HG03469 (cell line): Measurements from ENCODE around the gene GBP1.
"Not testable (repeated sequence)": the region's sequence is repeated elsewhere in the genome, so short reads cannot be mapped to it uniquely, and the experiment has no call there.

Experiments used
- ATAC-seq: cut with Tn5 transposase; IDR thresholded peaks from one replicate; pipeline ENCODE4 v1.9.1; 2021; ENCODE audit warnings: mild to moderate bottlenecking, moderate library complexity, moderate number of reproducible peaks; ENCODE audit not compliant: unreplicated experiment

GBP1 gene

DNA sequence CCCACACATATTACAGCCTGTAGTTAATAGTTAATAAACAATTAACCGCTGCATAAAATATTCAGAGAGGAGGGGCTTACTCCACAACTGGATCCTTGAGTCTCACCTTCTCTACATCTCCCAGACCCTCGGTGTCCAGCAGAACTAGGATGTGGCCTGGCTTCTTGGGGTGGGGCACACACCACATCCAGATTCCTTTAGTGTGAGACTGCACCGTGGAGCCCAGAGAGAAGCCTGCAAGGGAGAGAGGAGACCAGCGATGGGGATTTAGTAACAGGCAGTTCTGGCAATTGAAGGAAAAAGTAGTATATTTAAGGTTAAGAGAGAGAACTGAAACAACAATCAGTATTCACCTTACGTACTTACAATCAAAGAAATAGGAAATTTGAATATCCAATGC is 4.9 kb downstream of the GBP1 start:
- ATAC-seq: no peak

- ATAC-seq: no peak
These were observed 13.1 kb downstream of the GBP1 start for GRCh38 chr1:89051955-89052312.

GRCh38 chr1:89051300-89051954 is 13.6 kb downstream of the GBP1 start:
- ATAC-seq: no peak

GRCh38 chr1:89050649-89051033 is 14.4 kb downstream of the GBP1 start:
- ATAC-seq: no peak

DNA sequence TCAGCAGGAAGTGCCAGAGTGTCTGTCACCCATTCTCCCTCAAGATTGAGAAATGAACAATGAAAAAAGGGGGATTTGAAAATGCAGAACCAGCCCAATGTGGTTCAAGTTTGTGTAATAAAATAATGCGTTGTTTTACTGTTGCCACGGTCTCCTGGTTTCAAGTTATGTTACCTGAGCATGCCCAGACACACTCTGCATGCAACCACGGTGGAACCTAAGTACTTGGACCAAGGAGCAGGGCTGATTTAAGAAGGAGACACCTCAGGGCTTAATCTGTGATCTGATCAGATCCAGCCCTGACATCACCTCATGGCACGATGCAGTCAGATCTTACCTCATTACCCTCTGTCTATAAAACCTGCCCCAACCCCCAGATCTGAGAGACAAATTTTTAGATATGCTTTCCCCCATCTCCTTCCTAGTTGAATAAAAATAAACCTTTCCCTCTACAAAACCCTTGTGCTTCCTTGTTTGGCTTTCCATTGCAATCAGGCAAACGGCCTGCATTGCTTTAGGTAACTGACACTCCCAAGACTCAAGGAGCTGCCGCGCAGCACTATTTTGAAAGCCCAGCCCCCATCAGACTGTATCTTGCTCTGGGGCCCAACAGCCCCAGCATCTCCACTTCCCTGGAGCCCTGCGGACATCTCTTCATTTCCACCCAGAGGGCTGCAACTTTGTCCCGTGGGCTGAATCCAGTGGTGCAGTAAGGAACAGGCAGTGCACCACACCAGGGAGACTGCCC is 14.9 kb downstream of the GBP1 start:
- not testable (repeated sequence) for ATAC-seq

DNA sequence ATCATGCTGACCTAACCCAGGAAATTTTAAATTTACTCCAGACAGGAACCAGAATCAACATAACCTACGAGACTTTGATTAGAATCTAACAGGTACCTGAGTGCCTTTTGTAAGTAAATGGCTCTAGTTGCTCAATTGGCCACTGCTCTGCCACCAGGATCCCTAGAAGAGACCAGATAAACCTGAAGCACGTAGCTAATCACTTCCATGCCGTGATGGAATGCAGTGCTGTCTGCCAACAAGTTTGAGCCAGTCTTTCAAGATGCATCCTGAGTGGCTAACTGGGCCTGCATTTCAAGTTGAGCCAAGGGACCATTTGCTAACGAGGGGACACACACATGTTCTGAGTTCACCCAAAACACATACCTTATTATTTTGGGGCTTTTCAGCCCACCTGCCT is 15.8 kb downstream of the GBP1 start:
- ATAC-seq: not testable (repeated sequence)

- ATAC-seq: no peak
These were observed 17.3 kb downstream of the GBP1 start for GRCh38 chr1:89047734-89048133.

GRCh38 chr1:89046318-89047183 is 18.5 kb downstream of the GBP1 start:
- not testable (repeated sequence) for ATAC-seq

GRCh38 chr1:89044970-89045721 is 19.9 kb downstream of the GBP1 start:
- no peak for ATAC-seq

- no peak for ATAC-seq
These were observed 21.1 kb downstream of the GBP1 start for GRCh38 chr1:89043940-89044339.

- no peak for ATAC-seq
These were observed 22.5 kb downstream of the GBP1 start for GRCh38 chr1:89042491-89042890.

DNA sequence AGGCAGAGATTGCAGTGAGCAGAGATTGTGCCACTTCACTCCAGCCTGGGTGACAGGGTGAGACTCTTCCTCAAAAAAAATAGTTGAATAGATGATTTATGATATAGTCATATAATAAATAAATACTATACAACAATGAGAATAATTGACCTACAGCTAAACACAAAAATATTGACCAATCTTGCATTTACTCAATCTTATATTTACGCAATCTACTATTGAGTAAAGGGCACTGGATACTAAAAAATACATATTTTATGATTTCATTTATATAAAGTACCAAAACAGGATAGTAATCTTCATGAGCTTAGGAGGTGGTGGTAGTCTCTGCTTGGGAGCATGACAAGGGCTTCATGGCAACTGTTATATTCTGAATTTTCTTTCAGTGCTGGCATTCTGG is 23.3 kb downstream of the GBP1 start:
- no peak for ATAC-seq

- ATAC-seq: peak; percentile 98
These were observed 23.8 kb downstream of the GBP1 start for GRCh38 chr1:89041119-89041641.

- ATAC-seq: no peak
These were observed 24.7 kb downstream of the GBP1 start for GRCh38 chr1:89040315-89040626.

GRCh38 chr1:89037186-89037585 is 27.8 kb downstream of the GBP1 start:
- no peak for ATAC-seq

DNA sequence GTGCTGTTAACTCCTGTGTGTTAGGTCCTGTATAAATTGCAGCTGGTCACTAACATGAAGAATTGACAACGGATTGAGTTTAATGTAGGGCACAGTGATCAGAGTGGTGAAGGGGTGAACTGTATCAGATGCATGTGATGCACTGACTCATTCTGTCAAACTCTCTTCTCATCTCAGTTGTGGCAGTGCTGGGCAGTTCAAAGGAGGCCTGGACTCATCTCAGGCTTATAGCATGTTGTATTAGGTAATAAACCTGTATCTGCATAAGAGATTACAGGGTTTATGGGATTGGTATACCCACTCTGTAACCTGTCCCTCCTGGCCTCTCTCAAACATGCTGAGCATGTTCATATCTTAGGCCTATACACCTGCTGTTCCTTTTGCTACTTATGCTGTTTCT is 29.9 kb downstream of the GBP1 start:
- no peak for ATAC-seq

GRCh38 chr1:89034004-89034403 is 31.0 kb downstream of the GBP1 start:
- not testable (repeated sequence) for ATAC-seq

- ATAC-seq: not testable (repeated sequence)
These were observed 36.0 kb downstream of the GBP1 start for GRCh38 chr1:89029051-89029450.

DNA sequence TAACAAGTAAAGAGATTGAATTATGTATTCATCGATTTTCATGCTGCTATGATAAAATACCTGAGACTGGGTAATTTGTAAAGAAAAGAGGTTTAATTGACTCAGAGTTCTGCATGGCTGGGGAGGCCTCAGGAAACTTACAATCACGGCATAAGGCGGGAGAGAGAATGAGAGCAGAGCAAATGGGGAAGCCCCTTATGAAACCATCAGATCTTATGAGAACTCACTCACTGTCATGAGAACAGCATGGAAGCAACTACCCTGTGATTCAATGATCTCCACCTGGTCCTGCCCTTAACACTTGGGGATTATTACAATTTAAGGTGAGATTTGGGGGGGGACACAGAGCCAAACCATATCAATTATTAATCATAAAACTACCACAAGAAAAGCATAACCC is 39.1 kb downstream of the GBP1 start:
- ATAC-seq: no peak

GRCh38 chr1:89023026-89023425 is 42.0 kb downstream of the GBP1 start:
- no peak for ATAC-seq
